Fibroblast of lung (primary cell): ENCODE results near the gene PICALM.

ENCODE experiments used
- CTCF ChIP-seq, 2 donors: IDR thresholded peaks in 1 of 2; conservative IDR thresholded peaks in 1 of 2; 1 replicate in 1 of 2; 2 replicates in 1 of 2; pipeline ENCODE4 v1.5.1; 2011 to 2012; ENCODE audit warnings: low read length in 2 of 2, control low read depth in 1 of 2, inconsistent platforms in 1 of 2, low read depth in 1 of 2, mild to moderate bottlenecking in 1 of 2
- EZH2 ChIP-seq: IDR thresholded peaks from 2 replicates; pipeline ENCODE4 v1.5.1; 2012; ENCODE audit warnings: low read length, control low read depth, mild to moderate bottlenecking; ENCODE audit errors: missing control alignments

- TF ChIP-seq CTCF (conservative IDR thresholded peaks at IDR 0.05 in 1 of 2, IDR thresholded peaks at IDR 0.05 in 1 of 2; ENCODE audit: low read depth in 1 of 2, low read length in 2 of 2) (no peak), EZH2 (no peak)
These were observed 40.2 kb upstream of the PICALM start for GRCh38 chr11:86108890-86109638.
